ENCODE measurements around the gene HECTD4.

DNA sequence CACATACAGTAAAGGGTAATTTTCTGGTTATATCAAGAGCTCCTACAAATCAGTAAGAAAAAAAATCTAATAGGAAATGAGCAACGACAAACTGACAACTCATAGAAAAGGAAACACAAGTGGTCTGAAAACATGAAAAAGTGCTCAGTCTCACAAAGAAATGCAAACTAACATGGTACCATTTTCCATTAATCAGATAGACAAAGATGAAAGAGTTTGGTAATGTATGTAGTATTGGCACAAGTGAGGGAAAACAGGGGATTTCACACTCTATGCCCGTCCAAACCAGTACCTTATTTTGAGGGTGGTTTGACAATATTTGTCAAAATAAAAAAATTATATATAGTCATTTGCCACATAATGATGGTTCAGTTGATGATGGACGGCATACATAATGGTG, 49.7 kb upstream of the HECTD4 start:
- TF ChIP-seq SUZ12 (IDR thresholded peaks at IDR 0.05; ENCODE audit: extremely low read depth, insufficient read depth, insufficient read length) (no peak), ZNF274 (IDR thresholded peaks at IDR 0.05; ENCODE audit: low read depth, low read length) (no peak), YY1 (IDR thresholded peaks at IDR 0.05; ENCODE audit: insufficient read depth, insufficient read length) (no peak)

Measured in NT2/D1 (cell line).